ENCODE data around the gene LPGAT1. TPM values are rescaled to one million over a fixed set of nuclear protein-coding genes. Genes with fewer than 3 reads are reported as not detected.

Gene LPGAT1
- total RNA-seq, 1 experiment from 2014 or later = 46.0 TPM

DNA sequence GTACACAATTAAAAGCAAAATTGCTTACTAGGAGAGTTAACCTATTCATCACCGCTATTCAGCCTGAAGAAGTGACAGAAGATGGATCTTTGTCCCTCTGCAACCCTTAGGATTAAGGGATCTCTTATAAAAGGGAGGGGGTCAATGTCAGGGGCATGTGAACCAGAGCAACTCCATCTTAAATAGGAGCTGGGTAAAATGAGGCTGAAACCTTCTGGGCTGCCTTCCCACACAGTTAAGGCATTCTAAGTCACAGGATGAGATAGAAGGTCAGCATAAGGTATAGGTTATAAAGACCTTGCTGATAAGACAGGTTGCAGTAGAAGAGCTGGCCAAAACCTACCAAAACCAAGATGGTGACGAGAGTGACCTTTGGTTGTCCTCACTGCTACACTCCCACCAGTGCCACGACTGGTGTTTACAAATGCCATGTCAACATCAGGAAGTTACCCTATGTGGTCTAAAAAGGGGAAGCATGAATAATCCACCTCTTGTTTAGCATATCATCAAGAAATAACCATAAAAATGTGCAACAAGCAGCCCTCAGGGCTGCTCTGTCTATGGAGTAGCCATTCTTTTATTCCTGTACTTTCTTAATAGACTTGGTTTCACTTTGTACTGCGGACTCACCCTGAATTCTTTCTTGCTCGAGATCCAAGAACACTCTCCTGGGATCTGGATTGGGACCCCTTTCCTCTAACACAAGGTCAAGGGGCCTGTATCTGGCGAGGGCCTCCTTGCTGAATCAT is 119.8 kb downstream of the LPGAT1 start:
- ChIA-PET CTCF (no interaction called here), POLR2A (ENCODE audit: unreplicated experiment) (no interaction called here)
- no peak for TF ChIP-seq EZH2 (IDR thresholded peaks at IDR 0.05; ENCODE audit: low read depth)
- TF ChIP-seq, protein P1, sequence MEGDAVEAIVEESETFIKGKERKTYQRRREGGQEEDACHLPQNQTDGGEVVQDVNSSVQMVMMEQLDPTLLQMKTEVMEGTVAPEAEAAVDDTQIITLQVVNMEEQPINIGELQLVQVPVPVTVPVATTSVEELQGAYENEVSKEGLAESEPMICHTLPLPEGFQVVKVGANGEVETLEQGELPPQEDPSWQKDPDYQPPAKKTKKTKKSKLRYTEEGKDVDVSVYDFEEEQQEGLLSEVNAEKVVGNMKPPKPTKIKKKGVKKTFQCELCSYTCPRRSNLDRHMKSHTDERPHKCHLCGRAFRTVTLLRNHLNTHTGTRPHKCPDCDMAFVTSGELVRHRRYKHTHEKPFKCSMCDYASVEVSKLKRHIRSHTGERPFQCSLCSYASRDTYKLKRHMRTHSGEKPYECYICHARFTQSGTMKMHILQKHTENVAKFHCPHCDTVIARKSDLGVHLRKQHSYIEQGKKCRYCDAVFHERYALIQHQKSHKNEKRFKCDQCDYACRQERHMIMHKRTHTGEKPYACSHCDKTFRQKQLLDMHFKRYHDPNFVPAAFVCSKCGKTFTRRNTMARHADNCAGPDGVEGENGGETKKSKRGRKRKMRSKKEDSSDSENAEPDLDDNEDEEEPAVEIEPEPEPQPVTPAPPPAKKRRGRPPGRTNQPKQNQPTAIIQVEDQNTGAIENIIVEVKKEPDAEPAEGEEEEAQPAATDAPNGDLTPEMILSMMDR (conservative IDR thresholded peaks at IDR 0.05) = no peak
- Histone ChIP-seq H3K9me3 (ENCODE audit: insufficient read depth, low read depth) (no peaks in the 10 kb centered on the region), H3K4me1 (replicated peaks; ENCODE audit: insufficient read depth) (peaks cover 8% of the 10 kb centered on the region), H3K79me2 (ENCODE audit: low read depth) (no peaks in the 10 kb centered on the region), H3K27ac (no peak overlapping the region), H3K4me3 (no peak overlapping the region), H3K36me3 (ENCODE audit: low read depth) (no peaks in the 10 kb centered on the region), H3K4me2 (no peak overlapping the region), H3K9me2 (ENCODE audit: insufficient read depth) (no peaks in the 10 kb centered on the region), H4K20me1 (ENCODE audit: insufficient read depth) (no peaks in the 10 kb centered on the region), H3K27me3 (ENCODE audit: insufficient read depth, low read depth) (no peaks in the 10 kb centered on the region), H2AFZ (no peak overlapping the region), H3F3A (ENCODE audit: insufficient read depth, low read depth) (peaks cover 5% of the 10 kb centered on the region; the same call in 1 of the 2 replicates)
- BruUV-seq (replicated peaks) = no TSS peak
- no peak for DNase-seq
- intact Hi-C loops (cut with micrococcal nuclease; ENCODE audit: unreplicated experiment) = no loop called here

DNA sequence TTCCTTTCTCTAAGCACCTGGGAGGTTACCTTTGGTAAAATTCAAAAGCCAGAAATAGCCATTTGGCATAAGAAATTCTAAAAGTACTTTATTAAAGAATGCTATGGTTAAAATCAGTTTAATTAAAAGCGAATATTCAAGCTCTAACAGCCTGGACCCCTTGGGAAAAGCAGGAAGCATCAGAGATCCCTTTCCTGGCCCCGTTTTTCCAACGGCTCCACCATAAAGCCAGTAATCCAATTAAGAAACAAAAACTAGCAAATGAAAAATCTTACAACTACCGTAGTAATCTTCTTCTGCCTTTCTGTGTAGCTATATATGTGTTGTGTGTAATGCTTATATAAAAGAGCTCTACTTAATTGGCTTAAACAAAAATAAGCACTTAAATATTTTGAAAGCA is 121.6 kb downstream of the LPGAT1 start:
- Histone ChIP-seq H2AFZ (no peak overlapping the region), H3K4me2 (no peak overlapping the region), H4K20me1 (ENCODE audit: insufficient read depth) (no peaks in the 10 kb centered on the region), H3K9me2 (ENCODE audit: insufficient read depth) (no peaks in the 10 kb centered on the region), H3K9me3 (ENCODE audit: insufficient read depth, low read depth) (no peaks in the 10 kb centered on the region), H3K79me2 (ENCODE audit: low read depth) (no peaks in the 10 kb centered on the region), H3K4me1 (replicated peaks; ENCODE audit: insufficient read depth) (peaks cover 26% of the 10 kb centered on the region), H3K36me3 (ENCODE audit: low read depth) (no peaks in the 10 kb centered on the region), H3F3A (ENCODE audit: insufficient read depth, low read depth) (peaks cover 17% of the 10 kb centered on the region), H3K4me3 (no peak overlapping the region), H3K27me3 (ENCODE audit: insufficient read depth, low read depth) (no peaks in the 10 kb centered on the region), H3K27ac (no peak overlapping the region)
- intact Hi-C loops (cut with micrococcal nuclease; ENCODE audit: unreplicated experiment) = loop anchor here (10.0 kb wide), 1 partner anchor 66 kb away; no protein-coding TSS in a partner anchor
- no peak for TF ChIP-seq EZH2 (IDR thresholded peaks at IDR 0.05; ENCODE audit: low read depth)
- TF ChIP-seq, protein P1 (conservative IDR thresholded peaks at IDR 0.05) = no peak
- BruUV-seq (replicated peaks) = no TSS peak
- ChIA-PET POLR2A (ENCODE audit: unreplicated experiment) (no interaction called here), CTCF (no interaction called here)
- no peak for DNase-seq

DNA sequence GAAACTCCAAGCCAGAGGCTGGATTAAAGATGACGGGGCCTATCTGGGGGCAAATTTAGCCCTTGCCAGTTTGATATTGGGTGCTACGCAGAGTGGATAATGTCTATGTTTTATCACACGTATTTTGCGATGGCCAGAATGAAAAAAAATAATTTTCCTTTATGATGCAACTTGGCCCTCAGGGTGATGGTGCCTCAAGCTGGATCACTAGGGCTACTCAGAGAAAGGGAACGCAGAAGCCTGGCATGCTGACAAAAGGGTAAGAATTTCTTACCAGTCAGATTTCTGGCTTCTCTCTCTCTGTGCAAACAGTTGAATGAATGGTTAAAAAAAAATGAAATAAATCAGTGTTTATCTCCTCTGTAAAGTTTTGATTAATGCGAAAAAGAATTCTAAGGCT is 122.6 kb downstream of the LPGAT1 start:
- Histone ChIP-seq H2AFZ (no peak overlapping the region), H3K9me3 (ENCODE audit: insufficient read depth, low read depth) (no peaks in the 10 kb centered on the region), H3K4me2 (no peak overlapping the region), H3K27ac (no peak overlapping the region), H3K36me3 (ENCODE audit: low read depth) (no peaks in the 10 kb centered on the region), H4K20me1 (ENCODE audit: insufficient read depth) (no peaks in the 10 kb centered on the region), H3F3A (ENCODE audit: insufficient read depth, low read depth) (peaks cover 17% of the 10 kb centered on the region), H3K9me2 (ENCODE audit: insufficient read depth) (no peaks in the 10 kb centered on the region), H3K79me2 (ENCODE audit: low read depth) (no peaks in the 10 kb centered on the region), H3K4me1 (replicated peaks; ENCODE audit: insufficient read depth) (peaks cover 26% of the 10 kb centered on the region), H3K27me3 (ENCODE audit: insufficient read depth, low read depth) (no peaks in the 10 kb centered on the region), H3K4me3 (no peak overlapping the region)
- ChIA-PET POLR2A (ENCODE audit: unreplicated experiment) (no interaction called here), CTCF (interaction anchor here (0.6 kb wide), 1 partner anchor 232 kb away, joined by 3 read pairs; no protein-coding TSS in a partner anchor)
- DNase-seq = no peak
- TF ChIP-seq, protein P1 (conservative IDR thresholded peaks at IDR 0.05) = no peak
- no peak for TF ChIP-seq EZH2 (IDR thresholded peaks at IDR 0.05; ENCODE audit: low read depth)
- BruUV-seq (replicated peaks) = no TSS peak
- intact Hi-C loops (cut with micrococcal nuclease; ENCODE audit: unreplicated experiment) = loop anchor here (10.0 kb wide), 1 partner anchor 67 kb away; no protein-coding TSS in a partner anchor

All from PC-9 (cell line).